HEK293T (cell line): ENCODE measurements around the gene PTPRM.

Experiments used
- ARNT ChIP-seq: fragments of 450-650 bp; IDR thresholded peaks from 2 replicates; pipeline ENCODE4 v1.6.1; 2017; ENCODE audit warnings: mild to moderate bottlenecking
- CTBP1 ChIP-seq: fragments of 450-650 bp; IDR thresholded peaks from 2 replicates; pipeline ENCODE4 v1.6.1; 2016; ENCODE audit warnings: borderline replicate concordance
- ELF4 ChIP-seq: fragments of 450-650 bp; IDR thresholded peaks from 2 replicates; pipeline ENCODE4 v1.6.1; 2017; ENCODE audit warnings: antibody characterized with exemption
- FOXA1 ChIP-seq: fragments of 450-650 bp; IDR thresholded peaks from 2 replicates; pipeline ENCODE4 v1.6.1; 2016; ENCODE audit warnings: mild to moderate bottlenecking
- FOXK2 ChIP-seq: fragments of 450-650 bp; IDR thresholded peaks from 2 replicates; pipeline ENCODE4 v1.6.1; 2016; ENCODE audit warnings: mild to moderate bottlenecking
- FOXM1 ChIP-seq: fragments of 450-650 bp; IDR thresholded peaks from 2 replicates; pipeline ENCODE4 v1.6.1; 2017; ENCODE audit warnings: mild to moderate bottlenecking, borderline replicate concordance
- HDGF ChIP-seq: fragments of 450-650 bp; IDR thresholded peaks from 2 replicates; pipeline ENCODE4 v1.6.1; 2017; ENCODE audit warnings: antibody characterized with exemption, borderline replicate concordance
- L3MBTL2 ChIP-seq: fragments of 450-650 bp; conservative IDR thresholded peaks from 2 replicates; pipeline ENCODE4 v1.6.1; 2016; ENCODE audit warnings: mild to moderate bottlenecking
- SP1 ChIP-seq: fragments of 450-650 bp; IDR thresholded peaks from 2 replicates; pipeline ENCODE4 v1.6.1; 2017
- SUZ12 ChIP-seq: fragments of 450-650 bp; IDR thresholded peaks from 2 replicates; pipeline ENCODE4 v1.6.1; 2016; ENCODE audit warnings: mild to moderate bottlenecking
- TARDBP ChIP-seq: fragments of 450-650 bp; IDR thresholded peaks from 2 replicates; pipeline ENCODE4 v1.6.1; 2016
- ZNF384 ChIP-seq: fragments of 450-650 bp; IDR thresholded peaks from 2 replicates; pipeline ENCODE4 v1.6.1; 2016
- TF ChIP-seq, protein P1 (sequence below): fragments of 450-650 bp; IDR thresholded peaks from 2 replicates; pipeline ENCODE4 v1.6.1; 2016

DNA sequence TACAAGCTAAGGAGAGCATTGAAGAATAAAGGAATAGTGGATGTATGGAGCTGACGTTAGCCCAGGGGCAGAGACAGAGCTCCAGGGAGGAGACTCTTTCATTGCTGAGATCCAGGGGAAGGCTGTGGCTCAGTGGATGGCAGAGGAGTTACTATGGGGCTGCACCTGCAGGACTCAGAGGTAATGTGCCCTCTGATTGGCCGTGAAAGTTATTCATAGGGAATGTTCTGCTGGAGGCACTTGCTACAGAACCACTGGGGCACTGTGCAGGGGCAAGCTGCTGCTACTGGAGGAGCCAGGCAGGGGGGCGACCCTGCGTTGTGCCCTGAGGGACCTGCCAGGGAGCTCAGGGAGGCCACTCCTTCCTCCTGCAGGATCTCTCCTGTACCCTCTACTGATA lies 199.2 kb downstream of the PTPRM start:
- TF ChIP-seq HDGF (no peak), ARNT (no peak), L3MBTL2 (no peak), FOXK2 (no peak), FOXA1 (no peak), SP1 (no peak), ELF4 (no peak), CTBP1 (no peak), ZNF384 (no peak), SUZ12 (no peak), FOXM1 (no peak), TARDBP (no peak)
- TF ChIP-seq, protein P1, sequence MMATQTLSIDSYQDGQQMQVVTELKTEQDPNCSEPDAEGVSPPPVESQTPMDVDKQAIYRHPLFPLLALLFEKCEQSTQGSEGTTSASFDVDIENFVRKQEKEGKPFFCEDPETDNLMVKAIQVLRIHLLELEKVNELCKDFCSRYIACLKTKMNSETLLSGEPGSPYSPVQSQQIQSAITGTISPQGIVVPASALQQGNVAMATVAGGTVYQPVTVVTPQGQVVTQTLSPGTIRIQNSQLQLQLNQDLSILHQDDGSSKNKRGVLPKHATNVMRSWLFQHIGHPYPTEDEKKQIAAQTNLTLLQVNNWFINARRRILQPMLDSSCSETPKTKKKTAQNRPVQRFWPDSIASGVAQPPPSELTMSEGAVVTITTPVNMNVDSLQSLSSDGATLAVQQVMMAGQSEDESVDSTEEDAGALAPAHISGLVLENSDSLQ: no peak
